Activated T-cell treated with anti-CD3 and anti-CD28 coated beads for 1 hour (primary cell): Measurements from ENCODE around the gene MRS2.
"Not testable (repeated sequence)": the region's sequence is repeated elsewhere in the genome, so short reads cannot be mapped to it uniquely, and the experiment has no call there.

ENCODE experiments used
- DNase-seq: peaks from one replicate; pipeline ENCODE4 v3.0.0-alpha.2; 2020; ENCODE audit warnings: low read depth

MRS2 gene

GRCh38 chr6:24391208-24391607, 11.5 kb upstream of the MRS2 start:
- no peak for DNase-seq

- DNase-seq: no peak
Measured at GRCh38 chr6:24391756-24392405, 10.9 kb upstream of the MRS2 start.

- DNase-seq: no peak
Measured at GRCh38 chr6:24394061-24394779, 8.5 kb upstream of the MRS2 start.

- no peak for DNase-seq
Measured at GRCh38 chr6:24394780-24395437, 7.8 kb upstream of the MRS2 start.

- no peak for DNase-seq
Measured at GRCh38 chr6:24396824-24397223, 5.9 kb upstream of the MRS2 start.

GRCh38 chr6:24397631-24398030, 5.1 kb upstream of the MRS2 start:
- DNase-seq: no peak

- DNase-seq: not testable (repeated sequence)
Measured at GRCh38 chr6:24400045-24401039, 2.4 kb upstream of the MRS2 start.

GRCh38 chr6:24401458-24401857, 1.3 kb upstream of the MRS2 start:
- DNase-seq: no peak

- no peak for DNase-seq
Measured at GRCh38 chr6:24403501-24403824, 727 bp downstream of the MRS2 start.

- no peak for DNase-seq
Measured at GRCh38 chr6:24405262-24405661, 2.5 kb downstream of the MRS2 start.

- DNase-seq: no peak
Measured at GRCh38 chr6:24408719-24409410, 6.1 kb downstream of the MRS2 start.

- DNase-seq: no peak
Measured at GRCh38 chr6:24410622-24411021, 7.9 kb downstream of the MRS2 start.

- DNase-seq: no peak
Measured at GRCh38 chr6:24412294-24412693, 9.6 kb downstream of the MRS2 start.

GRCh38 chr6:24414531-24414930, 11.8 kb downstream of the MRS2 start:
- not testable (repeated sequence) for DNase-seq

GRCh38 chr6:24415753-24416152, 13.0 kb downstream of the MRS2 start:
- DNase-seq: no peak

- no peak for DNase-seq
Measured at GRCh38 chr6:24419526-24419925, 16.8 kb downstream of the MRS2 start.

- DNase-seq: no peak
Measured at GRCh38 chr6:24425091-24425490, 22.4 kb downstream of the MRS2 start.

GRCh38 chr6:24426729-24427446, 24.2 kb downstream of the MRS2 start:
- DNase-seq: no peak

- no peak for DNase-seq
Measured at GRCh38 chr6:24428615-24429014, 25.9 kb downstream of the MRS2 start.

GRCh38 chr6:24429146-24429545, 26.4 kb downstream of the MRS2 start:
- DNase-seq: no peak

- DNase-seq: no peak
Measured at GRCh38 chr6:24430086-24430485, 27.4 kb downstream of the MRS2 start.
